T47D (cell line): ENCODE measurements around the gene TROAP.
"Not testable (repeated sequence)": the region's sequence is repeated elsewhere in the genome, so short reads cannot be mapped to it uniquely, and the experiment has no call there.

Experiments used
- DNase-seq, 2 experiments: peaks; one replicate each; pipeline versions ENCODE4 v3.0.0 to v3.0.0-alpha.2; 2011 to 2012; ENCODE audit warnings: low read depth in 1 of 2, low spot score in 1 of 2
- JUND ChIP-seq: IDR thresholded peaks from 2 replicates; pipeline ENCODE4 v1.6.1; 2012; ENCODE audit warnings: low read depth
- in situ Hi-C: cut with HindIII; loops from 2 replicates; pipeline ENCODE4 v1.10.0; 2016; ENCODE audit warnings: low sequenced_read_pairs, low pct_unique_long_range_greater_than_20kb

Gene TROAP, protein sequence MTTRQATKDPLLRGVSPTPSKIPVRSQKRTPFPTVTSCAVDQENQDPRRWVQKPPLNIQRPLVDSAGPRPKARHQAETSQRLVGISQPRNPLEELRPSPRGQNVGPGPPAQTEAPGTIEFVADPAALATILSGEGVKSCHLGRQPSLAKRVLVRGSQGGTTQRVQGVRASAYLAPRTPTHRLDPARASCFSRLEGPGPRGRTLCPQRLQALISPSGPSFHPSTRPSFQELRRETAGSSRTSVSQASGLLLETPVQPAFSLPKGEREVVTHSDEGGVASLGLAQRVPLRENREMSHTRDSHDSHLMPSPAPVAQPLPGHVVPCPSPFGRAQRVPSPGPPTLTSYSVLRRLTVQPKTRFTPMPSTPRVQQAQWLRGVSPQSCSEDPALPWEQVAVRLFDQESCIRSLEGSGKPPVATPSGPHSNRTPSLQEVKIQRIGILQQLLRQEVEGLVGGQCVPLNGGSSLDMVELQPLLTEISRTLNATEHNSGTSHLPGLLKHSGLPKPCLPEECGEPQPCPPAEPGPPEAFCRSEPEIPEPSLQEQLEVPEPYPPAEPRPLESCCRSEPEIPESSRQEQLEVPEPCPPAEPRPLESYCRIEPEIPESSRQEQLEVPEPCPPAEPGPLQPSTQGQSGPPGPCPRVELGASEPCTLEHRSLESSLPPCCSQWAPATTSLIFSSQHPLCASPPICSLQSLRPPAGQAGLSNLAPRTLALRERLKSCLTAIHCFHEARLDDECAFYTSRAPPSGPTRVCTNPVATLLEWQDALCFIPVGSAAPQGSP

DNA sequence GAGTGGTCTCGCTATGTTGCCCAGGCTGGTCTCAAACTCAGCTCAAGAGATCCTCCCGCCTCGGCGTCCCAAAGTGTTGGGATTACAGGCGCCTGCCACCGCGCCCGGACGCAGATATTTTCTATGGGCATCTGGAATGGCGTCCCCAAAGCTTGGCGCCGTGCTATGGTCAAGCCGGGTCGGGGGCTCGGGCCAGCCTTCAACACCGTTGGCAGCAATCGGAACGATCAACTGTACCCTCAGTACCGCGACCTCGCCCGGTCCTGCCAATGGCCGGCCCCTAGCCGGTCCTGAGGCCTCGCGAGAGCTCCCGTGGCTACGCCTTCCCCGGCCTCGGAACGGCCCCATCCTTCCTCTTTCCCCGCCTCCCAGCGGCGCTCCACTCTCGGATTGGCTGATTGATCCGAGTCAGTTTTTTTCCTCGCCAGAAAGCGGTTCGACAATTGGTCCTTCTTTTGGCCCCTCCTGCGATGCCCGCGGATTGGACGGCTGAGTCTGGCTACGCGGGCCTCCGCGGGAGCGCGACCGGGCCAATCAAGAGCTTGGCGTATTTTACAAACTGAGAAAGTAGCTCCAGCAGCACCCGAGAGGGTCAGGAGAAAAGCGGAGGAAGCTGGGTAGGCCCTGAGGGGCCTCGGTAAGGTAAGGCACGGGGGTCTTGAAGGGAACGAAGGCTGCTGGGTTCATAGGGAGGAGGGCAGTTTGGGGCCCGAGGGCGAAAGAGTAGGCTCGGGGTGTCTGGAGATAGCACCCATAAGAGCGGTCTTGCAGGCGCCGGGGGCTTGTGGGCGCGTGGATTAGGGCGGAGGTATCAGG is at the start of gene TROAP:
Gene TROAP, plus strand, starts transcription at position 548 of the 816 bp plus-strand sequence. CDS start 354 bp downstream, outside the sequence.
- in situ Hi-C loops = no loop called here
- peak; percentile 100 for DNase-seq
- no peak for TF ChIP-seq JUND

DNA sequence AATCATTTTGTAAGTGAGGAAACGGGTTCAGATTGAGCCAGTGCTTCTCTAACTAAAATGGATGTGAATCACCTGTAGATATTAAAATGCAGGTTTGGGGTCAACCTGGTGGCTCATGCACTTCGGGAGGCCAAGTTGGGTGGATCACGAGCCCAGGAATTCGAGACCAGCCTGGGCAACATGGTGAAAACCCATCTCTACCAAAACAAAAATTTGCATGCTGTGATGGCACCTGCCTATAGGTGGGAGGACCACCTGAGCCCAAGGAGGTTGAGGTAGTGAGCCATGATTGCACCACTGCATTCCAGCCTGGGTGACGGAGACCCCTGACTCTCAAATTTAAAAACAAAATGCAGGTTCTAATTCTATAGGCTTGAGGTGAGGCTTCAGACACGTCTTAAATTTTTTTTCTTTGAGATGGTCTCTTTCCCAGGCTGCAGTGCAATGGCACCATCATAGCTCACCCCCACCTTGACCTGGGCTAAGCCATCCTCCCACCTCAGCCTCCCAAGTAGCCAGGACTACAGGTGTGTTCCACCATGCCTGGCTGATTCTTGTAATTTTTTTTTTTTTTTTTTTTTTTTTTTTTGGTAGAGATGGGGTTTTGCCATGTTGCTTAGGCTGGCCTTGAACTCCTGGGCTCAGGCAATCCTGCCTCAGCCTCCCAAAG is 49.2 kb upstream of the TROAP start:
- TF ChIP-seq JUND = no peak
- DNase-seq = no peak
- in situ Hi-C loops = no loop called here

- TF ChIP-seq JUND = no peak
- DNase-seq = no peak
These were observed 48.5 kb upstream of the TROAP start for GRCh38 chr12:49274396-49275069.

GRCh38 chr12:49276304-49277290 is 46.5 kb upstream of the TROAP start:
- DNase-seq = no peak
- no peak for TF ChIP-seq JUND
- in situ Hi-C loops = no loop called here

More at GRCh38 chr12:49274396-49275069, 48.5 kb upstream of the TROAP start:
- in situ Hi-C loops = no loop called here

DNA sequence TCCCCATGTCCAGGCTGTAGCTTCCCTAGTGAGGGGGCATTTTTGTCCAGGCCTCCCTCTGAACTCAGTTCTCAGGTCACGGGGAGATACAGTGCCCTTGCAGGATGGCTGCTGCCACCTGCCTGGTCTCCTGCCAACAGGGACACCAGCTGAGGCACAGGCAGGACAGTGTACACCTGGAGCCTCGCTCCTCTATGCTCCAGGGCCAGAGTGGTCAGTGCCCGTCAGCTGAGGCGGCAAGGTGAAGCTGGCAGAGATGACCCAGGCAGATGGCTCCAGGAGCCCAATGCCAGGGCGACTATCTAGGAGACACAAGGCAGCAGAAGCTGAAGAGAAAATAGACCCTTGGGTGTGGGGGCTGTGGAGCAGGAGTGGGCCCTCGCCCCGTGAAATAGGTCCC is 45.6 kb upstream of the TROAP start:
- in situ Hi-C loops = no loop called here
- TF ChIP-seq JUND = no peak
- no peak for DNase-seq

GRCh38 chr12:49279706-49280159 is 43.3 kb upstream of the TROAP start:
- DNase-seq = no peak
- no peak for TF ChIP-seq JUND
- in situ Hi-C loops = no loop called here

DNA sequence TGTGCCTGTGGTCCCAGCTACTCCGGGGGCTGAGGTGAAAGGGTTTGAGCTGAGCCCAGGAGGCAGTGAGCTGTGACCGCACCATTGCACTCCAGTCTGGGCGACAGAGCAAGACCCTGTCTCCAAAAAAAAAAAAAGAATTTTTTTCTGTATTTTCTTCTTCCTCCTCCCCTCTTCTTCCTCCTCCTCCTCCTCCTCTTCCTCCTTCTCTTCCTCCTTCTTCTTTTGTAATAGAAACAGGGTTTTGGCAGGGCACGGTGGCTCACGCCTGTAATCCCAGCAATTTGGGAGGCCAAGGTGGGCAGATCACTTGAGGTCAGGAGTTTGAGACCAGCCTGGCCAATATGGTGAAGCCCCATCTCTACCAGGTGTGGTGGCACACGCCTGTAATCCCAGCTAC is 42.5 kb upstream of the TROAP start:
- in situ Hi-C loops, DNase-seq: not testable (repeated sequence)

DNA sequence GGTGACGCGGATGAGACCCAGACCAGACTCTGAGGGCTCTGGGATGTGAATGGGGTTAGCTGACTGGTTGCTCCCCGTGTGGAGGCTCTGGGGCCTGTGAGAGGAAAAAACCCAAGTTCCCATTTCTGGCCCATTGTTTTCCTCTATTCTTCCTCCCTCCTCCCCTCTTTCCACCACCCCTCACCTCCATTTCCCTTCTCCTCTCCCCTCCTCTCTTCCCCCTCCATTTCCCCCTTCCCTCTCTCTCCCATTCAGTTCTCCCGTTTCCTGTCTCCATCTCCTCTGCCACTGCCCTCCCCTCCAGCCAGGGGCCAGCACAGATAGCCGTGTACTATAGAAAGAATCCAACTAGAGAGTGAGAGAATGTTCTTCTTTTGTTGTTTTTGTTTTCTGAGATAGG is 40.8 kb upstream of the TROAP start:
- in situ Hi-C loops = no loop called here
- DNase-seq = no peak
- no peak for TF ChIP-seq JUND

GRCh38 chr12:49282740-49283375 is 40.2 kb upstream of the TROAP start:
- DNase-seq, in situ Hi-C loops: not testable (repeated sequence)
